Fibroblast of pulmonary artery (primary cell): ENCODE measurements around the gene SMAD4.

Source experiments
- DNase-seq: peaks from one replicate; pipeline ENCODE4 v3.0.0-alpha.2; 2010; ENCODE audit warnings: low read depth
- H3K4me3 ChIP-seq: replicated peaks from 2 replicates; pipeline ENCODE4 v1.5.1; 2011; ENCODE audit warnings: low read depth, mild to moderate bottlenecking, control low read depth, low read length, moderate library complexity
- TF ChIP-seq, protein P1 (sequence below): IDR thresholded peaks from 2 replicates; pipeline ENCODE4 v1.5.1; 2011; ENCODE audit warnings: mild to moderate bottlenecking, control low read depth, low read length, inconsistent platforms; ENCODE audit errors: missing control alignments

The SMAD4 gene

GRCh38 chr18:51122266-51123045, 92.4 kb downstream of the SMAD4 start:
- TF ChIP-seq, protein P1, sequence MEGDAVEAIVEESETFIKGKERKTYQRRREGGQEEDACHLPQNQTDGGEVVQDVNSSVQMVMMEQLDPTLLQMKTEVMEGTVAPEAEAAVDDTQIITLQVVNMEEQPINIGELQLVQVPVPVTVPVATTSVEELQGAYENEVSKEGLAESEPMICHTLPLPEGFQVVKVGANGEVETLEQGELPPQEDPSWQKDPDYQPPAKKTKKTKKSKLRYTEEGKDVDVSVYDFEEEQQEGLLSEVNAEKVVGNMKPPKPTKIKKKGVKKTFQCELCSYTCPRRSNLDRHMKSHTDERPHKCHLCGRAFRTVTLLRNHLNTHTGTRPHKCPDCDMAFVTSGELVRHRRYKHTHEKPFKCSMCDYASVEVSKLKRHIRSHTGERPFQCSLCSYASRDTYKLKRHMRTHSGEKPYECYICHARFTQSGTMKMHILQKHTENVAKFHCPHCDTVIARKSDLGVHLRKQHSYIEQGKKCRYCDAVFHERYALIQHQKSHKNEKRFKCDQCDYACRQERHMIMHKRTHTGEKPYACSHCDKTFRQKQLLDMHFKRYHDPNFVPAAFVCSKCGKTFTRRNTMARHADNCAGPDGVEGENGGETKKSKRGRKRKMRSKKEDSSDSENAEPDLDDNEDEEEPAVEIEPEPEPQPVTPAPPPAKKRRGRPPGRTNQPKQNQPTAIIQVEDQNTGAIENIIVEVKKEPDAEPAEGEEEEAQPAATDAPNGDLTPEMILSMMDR = no peak
- no peak overlapping the region for H3K4me3 ChIP-seq
- DNase-seq = no peak

- TF ChIP-seq, protein P1 = no peak
- H3K4me3 ChIP-seq = no peak overlapping the region
- no peak for DNase-seq
Measured at GRCh38 chr18:51123046-51123395, 93.0 kb downstream of the SMAD4 start.

DNA sequence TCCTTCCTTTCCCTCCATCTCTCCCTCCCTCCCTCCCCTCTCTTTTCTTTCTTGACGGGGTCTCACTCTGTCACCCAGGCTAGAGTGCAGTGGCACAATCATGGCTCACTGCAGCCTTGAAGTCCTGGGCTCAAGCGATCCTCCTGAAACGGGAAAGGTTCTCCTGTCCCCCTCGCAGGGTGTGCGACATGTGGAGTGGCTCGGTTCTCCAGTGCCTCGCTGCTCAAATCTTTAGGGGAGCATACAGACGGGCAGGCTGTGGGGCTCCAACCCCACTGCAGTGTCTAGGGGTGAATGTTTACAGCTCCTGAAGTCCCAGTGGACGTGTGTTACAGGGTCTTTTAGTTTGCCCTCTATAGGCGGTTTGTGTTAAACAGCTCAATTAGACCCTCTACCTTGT, 93.5 kb downstream of the SMAD4 start:
- TF ChIP-seq, protein P1 = no peak
- no peak for DNase-seq
- no peak overlapping the region for H3K4me3 ChIP-seq

GRCh38 chr18:51123936-51124486, 94.0 kb downstream of the SMAD4 start:
- H3K4me3 ChIP-seq = no peak overlapping the region
- TF ChIP-seq, protein P1 = no peak
- DNase-seq = no peak

GRCh38 chr18:51125976-51126375, 96.0 kb downstream of the SMAD4 start:
- H3K4me3 ChIP-seq = no peak overlapping the region
- no peak for DNase-seq
- TF ChIP-seq, protein P1 = no peak

DNA sequence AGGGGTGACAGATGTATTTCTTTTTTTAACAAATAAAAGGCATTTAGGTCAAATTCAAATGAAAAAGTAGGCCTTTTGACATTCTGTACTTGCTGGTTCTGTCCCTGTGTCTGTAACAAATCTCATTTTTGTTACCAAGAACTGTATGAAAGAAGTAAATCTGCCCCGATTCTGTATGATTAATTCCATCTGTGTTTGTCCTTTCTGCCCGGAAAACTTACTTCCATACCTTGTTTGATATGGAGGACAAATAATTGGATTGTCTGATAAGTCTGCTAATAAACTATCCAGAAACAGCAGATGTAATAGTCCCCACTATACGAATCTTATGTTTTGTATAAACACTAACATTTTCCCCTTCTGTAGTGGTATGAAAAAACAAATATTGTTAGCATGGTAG, 97.7 kb downstream of the SMAD4 start:
- TF ChIP-seq, protein P1 = no peak
- DNase-seq = no peak

GRCh38 chr18:51128533-51128932, 98.5 kb downstream of the SMAD4 start:
- no peak overlapping the region for H3K4me3 ChIP-seq
- DNase-seq = peak; percentile 38
- TF ChIP-seq, protein P1 = no peak

More for the DNA sequence above, 97.7 kb downstream of the SMAD4 start:
- no peak overlapping the region for H3K4me3 ChIP-seq
